ENCODE data around the gene THBS3. TPM values are rescaled to one million over a fixed set of nuclear protein-coding genes. Genes with fewer than 3 reads are reported as not detected.

Gene THBS3
- 29.3 and 41.1 TPM in 2 replicates for total RNA-seq (ENCODE audit: low replicate concordance)

GRCh38 chr1:155207806-155208540 is at the start of gene THBS3:
Gene THBS3, minus strand, starts transcription at chr1:155207897. Its CDS starts 21 bp downstream, at chr1:155207876.
- no peak for TF ChIP-seq CTCF (IDR thresholded peaks at IDR 0.05; ENCODE audit: insufficient read depth, low read length)
- peak within 1 kb of the TSS; percentile 99 for H3K4me3 ChIP-seq (ENCODE audit: low read depth, low read length)
- DNase-seq (ENCODE audit: low read depth), result peak; percentile 48

- peak overlapping the region; percentile 44 for H3K4me3 ChIP-seq (ENCODE audit: low read depth, low read length)
- no peak for DNase-seq (ENCODE audit: low read depth)
- TF ChIP-seq CTCF (IDR thresholded peaks at IDR 0.05; ENCODE audit: insufficient read depth, low read length), result no peak
These were observed 48.6 kb upstream of the THBS3 start for GRCh38 chr1:155256058-155256852.

GRCh38 chr1:155255243-155256007 is 47.7 kb upstream of the THBS3 start, which contains the start of gene ENTREP3:
Gene ENTREP3, minus strand, starts transcription at chr1:155255483. Its CDS starts 606 bp downstream, at chr1:155254877.
- H3K4me3 ChIP-seq (ENCODE audit: low read depth, low read length), result peak within 1 kb of the TSS; percentile 84
- TF ChIP-seq CTCF (IDR thresholded peaks at IDR 0.05; ENCODE audit: insufficient read depth, low read length), result no peak
- DNase-seq (ENCODE audit: low read depth), result peak; percentile 82

GRCh38 chr1:155254714-155255242 is 47.1 kb upstream of the THBS3 start:
- no peak for TF ChIP-seq CTCF (IDR thresholded peaks at IDR 0.05; ENCODE audit: insufficient read depth, low read length)
- DNase-seq (ENCODE audit: low read depth), result no peak
- peak overlapping the region; percentile 84 for H3K4me3 ChIP-seq (ENCODE audit: low read depth, low read length)

- TF ChIP-seq CTCF (IDR thresholded peaks at IDR 0.05; ENCODE audit: insufficient read depth, low read length), result no peak
- H3K4me3 ChIP-seq (ENCODE audit: low read depth, low read length), result peak overlapping the region; percentile 84
- no peak for DNase-seq (ENCODE audit: low read depth)
These were observed 46.6 kb upstream of the THBS3 start for GRCh38 chr1:155254228-155254713.

GRCh38 chr1:155253797-155254196 is 46.1 kb upstream of the THBS3 start:
- TF ChIP-seq CTCF (IDR thresholded peaks at IDR 0.05; ENCODE audit: insufficient read depth, low read length), result no peak
- DNase-seq (ENCODE audit: low read depth), result peak; percentile 15
- peak overlapping the region; percentile 84 for H3K4me3 ChIP-seq (ENCODE audit: low read depth, low read length)
